NCI-H524 treated with DMSO at 0.1 percent for 48 hours (cell line): ENCODE measurements around the gene SNRPE.
"Not testable (repeated sequence)": the region's sequence is repeated elsewhere in the genome, so short reads cannot be mapped to it uniquely, and the experiment has no call there.

ENCODE experiments used
- DNase-seq: peaks from one replicate; lab custom pipeline; 2025; lab: John Stamatoyannopoulos, UW

The SNRPE gene

DNA sequence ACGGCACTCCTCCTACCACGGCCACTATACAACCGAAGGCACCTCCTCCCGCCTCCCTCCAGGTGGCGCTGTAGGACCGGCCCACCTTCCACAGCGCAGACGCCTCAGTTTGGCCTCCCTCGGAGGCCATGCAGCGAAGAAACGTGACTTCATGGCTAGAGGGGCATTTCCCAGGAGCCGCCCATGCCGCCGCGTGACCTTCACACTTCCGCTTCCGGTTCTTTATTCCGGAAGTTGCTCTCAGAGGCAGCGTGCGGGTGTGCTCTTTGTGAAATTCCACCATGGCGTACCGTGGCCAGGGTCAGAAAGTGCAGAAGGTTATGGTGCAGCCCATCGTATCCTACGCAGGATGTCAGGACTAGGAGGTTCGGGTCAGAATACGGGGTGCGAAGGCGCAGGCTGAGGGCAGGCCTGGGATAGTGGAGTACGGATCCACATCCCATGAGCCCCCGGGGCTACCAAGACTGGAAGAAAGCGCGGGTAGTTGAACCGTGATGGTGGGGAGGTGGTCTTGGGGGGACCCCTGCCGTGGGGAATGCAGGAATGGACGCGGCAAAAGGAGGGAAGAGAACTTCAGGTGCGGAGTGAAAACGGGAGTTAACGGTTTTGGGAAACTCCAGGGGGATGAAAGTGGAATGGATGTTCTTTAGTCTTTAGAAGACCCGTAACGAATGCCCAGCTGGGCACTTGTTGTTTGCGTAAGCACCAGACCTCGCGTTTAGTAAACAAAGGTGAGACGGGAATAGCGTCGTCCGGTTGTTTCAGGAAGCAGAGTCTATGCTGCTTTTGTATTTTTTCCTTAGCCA is at the start of gene SNRPE:
TSS of gene SNRPE (plus strand) at position 221 of the 806 bp plus-strand sequence. CDS start at position 282, 61 bp downstream.
- DNase-seq: peak; percentile 81

DNA sequence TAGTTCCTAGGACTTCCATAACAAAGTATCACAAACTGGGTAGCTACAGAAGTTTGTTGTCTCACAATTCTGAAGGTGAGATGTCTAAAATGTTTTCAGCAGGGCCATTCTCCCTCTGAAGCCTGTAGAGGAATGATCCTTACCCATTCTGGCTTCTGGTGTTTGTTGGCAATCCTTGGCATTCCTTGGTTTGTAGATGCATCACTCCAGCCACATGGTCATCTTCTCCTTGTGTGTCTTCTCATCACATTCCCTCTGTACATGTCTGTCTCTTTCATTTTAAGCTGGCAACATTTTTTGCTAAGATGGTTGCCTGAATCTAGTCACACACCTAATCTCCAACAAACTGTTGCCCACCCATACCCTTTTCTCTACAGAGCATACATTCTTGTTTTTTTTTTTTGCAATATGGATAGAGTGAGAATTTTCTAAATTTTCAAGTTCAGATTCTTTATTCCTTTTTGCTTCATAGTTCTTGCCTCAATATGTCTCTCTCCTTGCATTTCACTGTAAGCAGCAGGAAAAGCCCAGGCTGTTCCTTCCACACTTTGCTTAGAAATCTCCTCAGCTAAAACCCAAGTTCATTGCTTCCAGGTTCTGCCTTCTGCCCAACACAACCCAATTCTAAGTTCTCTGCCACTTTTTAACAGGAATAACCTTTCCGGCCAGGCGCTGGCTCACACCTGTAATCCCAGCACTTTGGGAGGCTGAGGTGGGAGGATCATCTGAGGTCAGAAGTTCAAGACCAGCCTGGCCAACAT is 47.6 kb upstream of the SNRPE start:
- no peak for DNase-seq

DNA sequence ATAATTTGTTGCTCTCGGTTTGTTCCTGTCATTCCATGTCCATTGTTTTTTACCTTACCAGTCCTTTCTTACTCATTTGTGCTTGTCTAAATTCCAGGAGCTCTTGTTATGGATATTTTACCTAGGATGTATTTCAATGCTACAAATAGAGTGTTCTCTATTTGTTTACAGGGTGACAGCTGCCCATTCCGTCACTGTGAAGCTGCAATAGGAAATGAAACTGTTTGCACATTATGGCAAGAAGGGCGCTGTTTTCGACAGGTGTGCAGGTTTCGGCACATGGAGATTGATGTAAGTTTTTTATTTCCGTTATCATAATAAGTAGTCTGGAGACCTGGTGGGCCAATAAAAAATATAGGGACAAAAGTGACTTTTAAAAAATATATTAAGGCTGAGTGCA is 43.0 kb upstream of the SNRPE start:
- DNase-seq: no peak

DNA sequence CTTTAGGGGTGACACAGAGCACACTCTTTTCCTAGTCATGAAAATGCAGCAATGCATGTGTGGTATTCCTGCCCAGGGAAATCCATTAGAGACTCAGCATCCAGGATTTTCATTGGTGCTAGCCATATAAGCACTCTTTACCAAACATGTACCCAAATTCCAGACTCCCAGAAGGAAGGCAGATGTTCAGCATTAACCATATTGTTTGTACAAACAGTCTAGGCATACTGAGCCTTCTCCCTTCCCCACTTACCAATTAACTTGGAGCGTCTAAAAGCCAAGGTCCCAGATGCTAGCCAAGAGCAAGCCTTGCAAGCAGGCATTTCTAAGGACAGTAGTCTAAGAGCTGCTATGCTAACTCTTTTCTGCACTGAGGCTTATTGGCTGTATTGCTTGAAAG is 38.1 kb upstream of the SNRPE start:
- DNase-seq: no peak

- DNase-seq: no peak
Measured at GRCh38 chr1:203826175-203826574, 35.2 kb upstream of the SNRPE start.

GRCh38 chr1:203828002-203828401 is 33.4 kb upstream of the SNRPE start:
- DNase-seq: no peak

DNA sequence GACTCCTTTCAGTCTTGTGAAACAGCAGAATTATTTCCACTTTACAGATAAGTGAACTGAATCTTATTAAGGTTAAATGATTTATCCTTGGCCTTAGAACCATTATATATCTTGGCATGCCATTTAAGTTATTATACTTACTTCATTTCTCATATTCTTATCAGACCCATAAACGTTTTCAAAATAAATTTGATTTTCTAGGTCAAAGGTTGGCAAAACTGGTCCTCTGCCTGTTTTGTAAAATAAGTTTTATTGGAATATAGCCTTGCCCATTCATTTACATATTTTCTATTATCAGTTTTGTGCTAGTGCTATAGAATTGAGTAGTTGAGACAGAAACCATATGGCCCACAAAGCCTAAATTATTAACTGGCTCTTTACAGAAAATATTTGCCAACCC is 32.9 kb upstream of the SNRPE start:
- DNase-seq: no peak

DNA sequence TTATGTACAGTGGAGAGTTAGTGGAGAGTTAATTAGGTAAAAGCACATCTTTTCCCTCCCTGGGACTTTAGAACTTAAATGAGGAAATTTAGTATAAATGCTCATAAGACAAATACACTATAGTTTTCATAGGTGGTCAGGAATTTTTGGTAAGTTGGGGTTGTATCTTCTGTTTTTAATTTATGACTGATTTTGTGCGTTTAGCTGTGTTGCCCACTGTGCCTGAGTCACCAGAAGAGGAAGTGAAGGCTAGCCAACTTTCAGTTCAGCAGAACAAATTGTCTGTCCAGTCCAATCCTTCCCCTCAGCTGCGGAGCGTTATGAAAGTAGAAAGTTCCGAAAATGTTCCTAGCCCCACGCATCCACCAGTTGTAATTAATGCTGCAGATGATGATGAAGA is 32.2 kb upstream of the SNRPE start:
- not testable (repeated sequence) for DNase-seq

- no peak for DNase-seq
Measured at GRCh38 chr1:203835476-203835875, 25.9 kb upstream of the SNRPE start.

DNA sequence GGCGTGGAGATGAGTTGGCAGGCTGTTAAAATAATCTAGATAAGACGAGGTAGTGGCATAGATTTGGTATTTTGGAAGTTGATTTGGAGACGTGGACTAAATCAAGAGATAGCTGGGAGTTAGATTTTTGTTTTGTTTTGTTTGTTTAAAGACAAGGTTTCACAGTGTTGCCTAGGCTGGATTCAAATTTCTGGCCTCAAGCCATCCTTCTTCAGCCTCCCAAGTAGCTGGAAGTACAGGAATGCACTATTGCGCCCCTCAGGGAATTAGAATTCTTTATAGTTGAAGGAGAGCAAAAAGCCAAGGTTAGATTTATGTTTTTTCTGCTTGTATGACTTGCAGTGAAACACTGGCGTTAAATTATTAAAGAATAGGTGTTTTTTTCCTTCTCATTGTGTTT is 22.3 kb upstream of the SNRPE start:
- DNase-seq: no peak

GRCh38 chr1:203840208-203840808 is 21.1 kb upstream of the SNRPE start:
- DNase-seq: no peak

GRCh38 chr1:203842559-203842876 is 18.9 kb upstream of the SNRPE start:
- DNase-seq: no peak

GRCh38 chr1:203843435-203843834 is 18.0 kb upstream of the SNRPE start:
- DNase-seq: no peak

DNA sequence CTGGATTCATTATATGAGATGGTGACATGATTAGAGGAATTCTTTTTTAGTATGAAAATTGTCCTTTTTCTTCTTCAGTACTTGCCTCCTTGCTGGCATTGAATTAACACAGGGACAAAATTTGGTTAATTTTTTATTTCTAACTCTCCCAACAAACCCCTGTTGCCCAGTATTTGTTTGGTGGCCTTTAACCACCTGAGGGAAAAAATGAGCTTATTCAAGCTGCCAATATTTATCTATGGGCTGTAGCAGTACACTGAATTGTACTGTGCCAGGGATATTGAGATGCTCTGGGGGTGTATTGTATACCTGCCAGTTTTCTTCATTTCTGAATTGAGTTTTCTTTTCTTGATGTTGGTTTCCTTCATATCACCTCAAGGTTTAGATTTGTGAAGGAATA is 8.3 kb upstream of the SNRPE start:
- not testable (repeated sequence) for DNase-seq

DNA sequence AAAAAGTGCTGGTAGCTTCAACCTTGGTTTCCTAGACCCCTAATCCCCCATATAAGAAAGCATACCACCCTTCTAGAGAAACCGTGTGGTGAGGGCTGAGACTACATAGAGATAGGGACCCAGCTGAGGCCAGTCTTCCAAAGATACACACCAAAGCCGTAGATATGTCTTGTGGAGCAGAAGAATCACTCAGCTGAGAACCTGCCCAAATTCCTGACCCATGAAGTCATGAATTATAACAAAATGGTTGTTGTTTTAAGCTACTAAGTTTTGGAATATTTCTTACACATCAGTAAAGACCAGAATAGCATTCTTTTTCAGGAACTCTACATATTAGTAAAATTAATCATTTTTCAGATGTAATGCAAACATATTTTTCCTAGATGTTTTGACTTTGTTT is 3.3 kb upstream of the SNRPE start:
- DNase-seq: no peak

GRCh38 chr1:203858975-203859374 is 2.4 kb upstream of the SNRPE start:
- DNase-seq: no peak

GRCh38 chr1:203860396-203861025 is 888 bp upstream of the SNRPE start:
- no peak for DNase-seq

DNA sequence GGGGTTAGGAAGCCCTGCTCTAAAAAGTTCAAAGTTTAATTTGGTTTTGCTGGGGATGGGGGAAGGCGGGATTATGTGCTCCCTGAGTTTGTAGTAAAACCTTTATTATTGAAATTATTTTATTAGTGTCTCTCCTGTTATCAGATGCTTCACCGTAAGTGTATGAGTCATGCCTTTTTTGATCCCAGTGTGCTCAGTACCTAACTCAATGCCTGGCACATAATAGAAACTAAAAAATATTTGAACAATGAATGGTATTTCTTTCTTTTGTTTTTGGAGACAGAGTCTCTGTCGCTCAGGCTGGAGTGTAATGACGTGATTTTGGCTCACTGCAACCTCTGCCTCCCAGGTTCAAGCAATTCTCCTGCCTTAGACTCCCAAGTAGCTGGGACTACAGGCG is 6.4 kb downstream of the SNRPE start:
- DNase-seq: no peak

DNA sequence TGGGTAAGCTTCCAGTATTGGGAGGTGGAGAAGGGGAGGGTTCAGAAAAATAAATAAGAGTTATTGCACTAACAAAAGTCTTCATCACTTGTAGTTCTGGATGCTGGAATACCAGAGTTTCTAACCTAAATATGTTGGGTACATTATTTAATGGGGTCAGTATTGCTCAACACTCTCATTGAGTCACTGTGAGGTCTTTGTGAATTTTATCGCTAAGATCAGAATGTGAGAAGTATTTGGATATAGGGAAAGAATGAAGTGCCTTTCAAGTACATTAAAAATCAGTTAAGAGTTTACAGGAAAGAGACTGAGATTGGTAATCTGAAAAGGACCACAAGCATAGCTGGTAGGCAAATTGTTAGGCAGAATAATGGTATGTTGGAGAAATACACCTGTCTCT is 8.8 kb downstream of the SNRPE start:
- DNase-seq: no peak

GRCh38 chr1:203871114-203871880 is 9.9 kb downstream of the SNRPE start:
- no peak for DNase-seq

DNA sequence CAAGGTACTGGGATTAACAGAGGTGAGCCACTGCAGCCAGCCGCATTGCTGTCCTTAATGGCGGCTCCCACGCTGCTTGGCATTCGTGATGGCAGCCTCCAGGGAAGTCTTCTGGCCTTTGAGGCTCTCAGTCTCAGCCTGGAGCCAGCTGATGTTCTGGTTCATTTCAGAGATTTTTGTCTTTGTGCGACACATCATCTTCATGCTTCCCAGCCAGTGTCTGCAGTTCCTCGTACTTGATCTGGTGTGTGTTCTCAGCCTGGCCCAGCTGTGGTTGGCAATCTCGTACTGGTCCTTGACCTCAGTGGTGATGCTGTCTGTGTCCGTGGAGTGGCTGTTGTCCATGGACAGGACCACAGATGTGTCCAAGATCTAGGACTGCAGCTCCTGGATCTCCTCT is 11.7 kb downstream of the SNRPE start:
- DNase-seq: no peak

- DNase-seq: no peak
Measured at GRCh38 chr1:203878422-203878821, 17.0 kb downstream of the SNRPE start.
